HL-60/S4 treated with phorbol 12-myristate 13-acetate at 8.2 ng/mL for 4 days and 3 days (cell line): ENCODE data around the gene NGEF.

Experiments used
- in situ Hi-C: fragments of 300-500 bp; cut with MboI; formaldehyde crosslinking; loops from 2 replicates; pipeline ENCODE4 v1.15.0; 2022; ENCODE audit warnings: low sequenced_read_pairs

NGEF gene

DNA sequence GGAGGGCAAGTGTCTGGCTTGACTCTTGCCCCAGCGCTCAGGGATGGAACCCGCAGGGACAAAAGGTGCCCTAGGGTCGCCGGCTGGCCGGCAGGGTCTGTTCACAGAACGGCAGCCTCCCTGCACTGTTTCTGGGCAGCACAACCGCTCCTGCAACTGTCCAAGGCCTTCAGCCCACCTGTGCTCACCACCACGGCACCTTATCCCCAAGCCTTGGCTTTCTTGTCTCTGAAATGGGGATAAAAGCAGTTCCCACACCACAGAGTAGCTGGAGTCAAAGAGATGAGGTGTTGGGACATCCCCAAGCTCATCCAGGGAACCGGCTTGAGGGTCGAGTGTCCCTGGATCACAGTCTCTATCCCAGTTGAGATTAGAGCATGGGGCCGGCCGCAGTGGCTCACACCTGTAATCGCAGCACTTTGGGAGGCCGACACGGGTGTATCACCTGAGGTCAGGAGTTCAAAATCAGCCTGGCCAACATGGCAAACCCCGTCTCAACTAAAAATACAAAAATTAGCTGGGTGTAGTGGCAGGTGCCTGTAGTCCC, 138.3 kb downstream of the NGEF start:
- in situ Hi-C loops: no loop called here

DNA sequence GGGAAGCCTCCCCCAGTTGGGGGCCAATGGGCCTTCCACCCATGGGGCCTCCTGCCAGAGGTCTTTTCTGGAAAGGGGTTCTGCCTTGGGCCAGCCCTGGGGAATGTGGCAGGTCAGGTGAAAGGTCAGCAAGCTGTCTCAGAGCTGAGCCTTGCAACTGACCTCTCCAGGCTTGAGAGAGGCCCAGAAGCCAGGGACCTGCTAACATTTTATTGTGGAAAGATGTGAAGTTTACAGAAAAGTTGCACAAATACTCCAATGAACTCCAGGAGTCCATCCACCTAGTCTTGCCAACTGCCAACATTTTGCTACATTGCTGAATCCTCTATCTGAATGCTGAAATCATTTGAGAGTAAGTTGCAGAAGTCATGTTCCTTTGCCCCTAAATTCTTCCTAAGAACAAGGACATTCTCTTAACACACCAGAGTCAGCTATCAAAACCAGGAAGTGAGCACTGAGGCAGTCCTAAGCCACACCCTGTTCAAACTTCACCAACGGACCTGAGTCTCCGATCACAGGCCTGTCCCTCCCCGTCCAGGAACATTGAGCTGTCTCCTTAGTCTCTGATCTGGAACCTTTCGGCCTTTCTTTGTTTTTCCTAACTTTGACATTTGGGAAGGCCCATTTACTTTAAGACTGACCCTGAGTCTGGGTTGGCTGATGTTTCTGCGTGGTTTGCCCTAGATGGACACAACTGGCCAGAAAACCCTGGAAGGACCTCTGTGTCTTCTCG, 139.0 kb downstream of the NGEF start:
- in situ Hi-C loops: no loop called here

- in situ Hi-C loops: no loop called here
Measured at GRCh38 chr2:232873292-232873908, 139.7 kb downstream of the NGEF start.

GRCh38 chr2:232872826-232873225, 140.2 kb downstream of the NGEF start:
- in situ Hi-C loops: no loop called here

- in situ Hi-C loops: no loop called here
Measured at GRCh38 chr2:232871835-232872736, 141.0 kb downstream of the NGEF start.

- in situ Hi-C loops: no loop called here
Measured at GRCh38 chr2:232871418-232871834, 141.6 kb downstream of the NGEF start.

GRCh38 chr2:232870766-232871371, 142.2 kb downstream of the NGEF start:
- in situ Hi-C loops: no loop called here

DNA sequence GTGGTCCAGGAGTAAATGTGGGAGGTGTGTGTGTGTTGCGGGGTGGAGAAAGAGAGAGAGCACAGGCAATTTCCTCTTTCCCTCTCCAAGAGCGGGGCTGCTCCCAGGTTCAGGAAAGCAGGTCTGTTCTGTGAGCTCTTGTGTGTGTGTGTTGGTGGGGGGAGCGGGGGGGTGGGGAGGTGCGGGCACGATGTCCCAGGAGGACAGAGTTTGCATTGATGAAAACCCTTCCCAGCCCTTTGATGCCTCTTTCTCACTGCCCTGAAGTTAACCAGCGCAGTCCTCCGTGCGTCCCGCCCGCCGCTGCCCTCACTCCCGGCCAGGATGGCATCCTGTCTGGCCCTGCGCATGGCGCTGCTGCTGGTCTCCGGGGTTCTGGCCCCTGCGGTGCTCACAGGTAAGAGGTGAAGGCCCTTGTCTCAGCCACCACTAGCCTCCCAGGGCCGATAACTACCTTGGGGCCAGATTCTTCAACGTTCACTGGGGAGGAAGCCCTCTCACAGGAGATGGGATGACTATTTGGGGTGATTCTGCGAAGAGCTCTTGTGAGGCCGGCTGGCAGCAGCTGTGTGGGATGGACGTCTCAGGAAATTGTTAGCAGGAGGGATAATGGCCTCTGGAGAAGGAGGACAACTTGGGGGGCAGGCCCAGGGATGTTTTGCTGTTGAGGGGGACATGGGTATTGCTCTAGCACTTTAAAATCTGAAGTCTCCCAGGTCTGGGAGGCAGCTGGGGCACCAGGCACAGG, 142.9 kb downstream of the NGEF start, which contains the start of gene SNORC:
Gene SNORC (plus strand): TSS at position 247 of the 748 bp plus-strand sequence. CDS start 78 bp downstream, at position 325.
- in situ Hi-C loops: no loop called here

- in situ Hi-C loops: loop anchor here (10.0 kb wide), 1 partner anchor 155 kb away; no protein-coding TSS in a partner anchor
Measured at GRCh38 chr2:232869138-232870017, 143.7 kb downstream of the NGEF start.

DNA sequence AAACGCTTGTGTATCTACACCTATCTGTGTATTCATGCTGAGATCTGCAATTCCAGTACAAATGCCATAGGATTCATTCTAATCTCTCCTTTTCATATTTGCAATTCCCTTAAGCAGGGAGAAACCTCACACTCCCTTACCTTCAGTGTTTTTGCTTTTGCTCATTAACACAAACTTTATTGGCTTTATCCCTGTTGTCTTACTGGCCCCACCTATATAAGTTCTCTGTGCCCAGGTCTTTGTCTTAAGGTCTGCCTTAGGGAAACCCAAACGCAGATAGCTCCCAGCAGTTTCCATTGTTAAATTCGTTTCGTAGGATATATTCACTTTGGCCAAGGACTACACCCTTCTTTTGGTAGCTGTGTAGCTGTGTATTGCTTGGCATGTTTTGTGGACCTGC, 147.0 kb downstream of the NGEF start:
- in situ Hi-C loops: loop anchor here (10.0 kb wide), 1 partner anchor 159 kb away; no protein-coding TSS in a partner anchor

GRCh38 chr2:232865165-232865564, 147.9 kb downstream of the NGEF start:
- in situ Hi-C loops: loop anchor here (10.0 kb wide), 1 partner anchor 160 kb away; no protein-coding TSS in a partner anchor

GRCh38 chr2:232863996-232864395, 149.1 kb downstream of the NGEF start:
- in situ Hi-C loops: loop anchor here (10.0 kb wide), 1 partner anchor 161 kb away; no protein-coding TSS in a partner anchor

GRCh38 chr2:232861353-232861752, 151.7 kb downstream of the NGEF start:
- in situ Hi-C loops: loop anchor here (10.0 kb wide), 1 partner anchor 163 kb away; no protein-coding TSS in a partner anchor

DNA sequence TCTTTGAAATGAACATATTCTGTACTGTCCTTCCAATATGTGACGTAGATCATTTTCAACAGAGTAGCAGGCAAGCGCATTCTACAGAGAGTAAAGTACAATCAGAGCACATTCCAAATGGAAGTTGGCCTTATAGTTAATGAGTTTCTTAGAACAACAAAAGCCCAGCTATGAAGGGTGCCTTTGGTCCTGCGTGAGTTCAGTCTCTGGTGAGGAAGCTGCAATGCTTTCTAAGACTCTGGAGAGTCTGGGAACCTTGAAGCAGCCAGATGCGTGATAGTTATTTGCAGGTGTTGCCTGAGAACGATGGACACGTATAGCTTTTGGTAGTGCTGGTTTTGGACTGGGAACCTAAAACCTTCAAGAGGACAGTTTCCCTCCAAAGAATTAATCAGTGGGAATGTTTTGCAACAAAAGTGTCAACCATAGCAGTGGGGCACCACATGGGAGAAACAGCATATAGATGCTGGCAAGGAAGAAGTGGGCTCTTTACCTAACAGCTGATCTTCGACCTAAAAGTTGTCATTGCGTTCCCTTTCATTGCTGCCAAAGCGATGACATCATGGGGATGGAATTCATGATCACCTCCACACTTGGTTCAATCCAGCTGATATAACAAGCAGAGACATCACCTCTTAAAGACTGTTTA, 152.3 kb downstream of the NGEF start:
- in situ Hi-C loops: loop anchor here (10.0 kb wide), 1 partner anchor 164 kb away; no protein-coding TSS in a partner anchor

DNA sequence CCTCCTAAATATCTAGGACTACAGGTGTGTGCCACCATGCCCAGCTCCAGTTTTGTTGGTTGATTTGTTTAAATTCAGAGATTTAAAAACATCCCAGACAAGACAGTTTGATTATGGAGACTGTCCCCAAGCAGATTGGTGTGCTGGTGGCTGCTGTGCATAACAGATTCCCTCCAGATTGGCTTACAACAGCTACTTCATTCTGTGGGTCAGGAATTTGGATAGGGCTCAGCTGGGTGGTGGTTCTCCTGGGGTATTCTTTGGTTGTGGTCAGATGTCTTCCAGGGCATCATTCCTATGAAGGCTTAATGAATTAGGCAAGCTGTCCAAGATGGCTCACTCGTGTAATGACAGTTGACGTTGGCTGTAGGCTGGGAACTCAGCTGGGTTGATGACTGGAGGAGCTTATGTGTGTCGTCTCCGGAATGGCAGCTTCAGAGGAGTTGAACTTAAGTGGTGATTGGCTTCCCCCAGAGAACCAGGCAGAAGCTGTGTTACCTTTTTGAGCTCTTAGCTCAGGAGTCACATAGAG, 153.6 kb downstream of the NGEF start:
- in situ Hi-C loops: no loop called here

GRCh38 chr2:232857158-232857563, 155.9 kb downstream of the NGEF start:
- in situ Hi-C loops: no loop called here

DNA sequence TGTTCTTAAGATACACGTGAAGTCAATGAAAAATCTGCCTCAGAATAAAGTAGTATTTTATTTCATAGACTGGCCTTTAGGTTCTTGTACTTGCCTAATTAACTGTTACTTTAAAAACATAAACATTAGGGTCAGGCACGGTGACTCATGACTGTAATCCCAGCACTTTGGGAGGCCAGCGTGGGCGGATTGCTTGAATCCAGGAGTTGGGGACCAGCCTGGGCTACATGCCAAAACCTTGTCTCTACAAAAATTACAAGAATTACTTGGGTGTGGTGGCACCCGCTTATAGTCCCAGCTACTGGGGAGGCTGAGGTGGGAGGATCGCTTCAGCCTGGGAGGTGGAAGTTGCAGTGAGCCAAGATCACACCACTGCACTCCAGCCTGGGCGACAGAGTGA, 159.0 kb downstream of the NGEF start:
- in situ Hi-C loops: no loop called here

DNA sequence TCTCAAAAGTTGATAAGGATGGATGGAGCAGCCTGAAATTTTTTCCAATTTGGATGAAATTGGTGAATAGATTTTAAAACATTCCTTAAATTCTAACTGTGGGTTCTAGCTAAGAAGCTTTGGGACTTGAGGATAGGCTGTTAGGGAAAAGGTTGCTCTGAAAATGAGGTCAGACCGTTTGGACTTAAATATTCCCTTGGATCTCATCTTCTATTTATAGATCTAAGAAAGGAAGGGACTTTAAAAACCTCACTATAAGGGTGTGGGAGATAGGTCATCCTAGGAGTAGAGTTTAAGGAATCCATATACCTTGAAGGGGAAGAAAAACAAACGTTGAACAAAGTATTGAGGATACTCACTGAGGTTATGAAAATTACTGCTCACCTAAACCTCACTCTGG, 160.4 kb downstream of the NGEF start:
- in situ Hi-C loops: no loop called here
